ENCODE measurements around the gene NBAS.

The NBAS gene

GRCh38 chr2:15133461-15133860 is 427.7 kb downstream of the NBAS start:
- ChIA-PET CTCF (no interaction called here), POLR2A (no interaction called here)
- TF ChIP-seq CTCF (IDR thresholded peaks at IDR 0.05; ENCODE audit: control extremely low read depth, extremely low read depth, low read depth, missing control alignments) = no peak
- DNase-seq (ENCODE audit: extremely low spot score) = no peak

GRCh38 chr2:15128846-15129245 is 432.3 kb downstream of the NBAS start:
- TF ChIP-seq CTCF (IDR thresholded peaks at IDR 0.05; ENCODE audit: control extremely low read depth, extremely low read depth, low read depth, missing control alignments) = no peak
- no peak for DNase-seq (ENCODE audit: extremely low spot score)
- POLR2A ChIA-PET = no interaction called here
- CTCF ChIA-PET = no interaction called here

- no peak for DNase-seq (ENCODE audit: extremely low spot score)
- POLR2A ChIA-PET = no interaction called here
- CTCF ChIA-PET = interaction anchor here (3.9 kb wide), 1 partner anchor 11 kb away, joined by 23 read pairs; no protein-coding TSS in a partner anchor
- TF ChIP-seq CTCF (IDR thresholded peaks at IDR 0.05; ENCODE audit: control extremely low read depth, extremely low read depth, low read depth, missing control alignments) = no peak
Measured at GRCh38 chr2:15127876-15128275, 433.3 kb downstream of the NBAS start.

GRCh38 chr2:15127301-15127700 is 433.8 kb downstream of the NBAS start:
- ChIA-PET CTCF (interaction anchor here (3.9 kb wide), 1 partner anchor 10 kb away, joined by 23 read pairs; no protein-coding TSS in a partner anchor), POLR2A (no interaction called here)
- no peak for DNase-seq (ENCODE audit: extremely low spot score)
- TF ChIP-seq CTCF (IDR thresholded peaks at IDR 0.05; ENCODE audit: control extremely low read depth, extremely low read depth, low read depth, missing control alignments) = no peak

GRCh38 chr2:15126373-15126772 is 434.8 kb downstream of the NBAS start:
- no peak for TF ChIP-seq CTCF (IDR thresholded peaks at IDR 0.05; ENCODE audit: control extremely low read depth, extremely low read depth, low read depth, missing control alignments)
- ChIA-PET POLR2A (no interaction called here), CTCF (interaction anchor here (1.3 to 3.9 kb wide), 3 partner anchors 9 to 16 kb away, joined by 3 to 23 read pairs (median 8); no protein-coding TSS in a partner anchor)
- DNase-seq (ENCODE audit: extremely low spot score) = no peak

GRCh38 chr2:15122915-15123314 is 438.2 kb downstream of the NBAS start:
- CTCF ChIA-PET = interaction anchor here (0.6 to 1.0 kb wide), 2 partner anchors 15 to 443 kb away, joined by 3 read pairs; no protein-coding TSS in a partner anchor

More at GRCh38 chr2:15122915-15123314, 438.2 kb downstream of the NBAS start:
- DNase-seq (ENCODE audit: extremely low spot score) = no peak
- no peak for TF ChIP-seq CTCF (IDR thresholded peaks at IDR 0.05; ENCODE audit: control extremely low read depth, extremely low read depth, low read depth, missing control alignments)
- POLR2A ChIA-PET = no interaction called here

Data from GM10248 (cell line).